Nephron (organoid): Measurements from ENCODE around the gene ADIPOR2.

Source experiments
- H3K27ac Mint-ChIP-seq, 3 experiments: 2 replicates each; pipeline ENCODE4 v1.8.0; 2020; ENCODE audit warnings: mixed read lengths in 3 of 3, mild to moderate bottlenecking in 2 of 3, moderate library complexity in 1 of 3
- H3K27me3 Mint-ChIP-seq: 2 replicates; pipeline ENCODE4 v1.8.0; 2021; ENCODE audit warnings: low read depth, mild to moderate bottlenecking, moderate library complexity, mixed read lengths
- H3K36me3 Mint-ChIP-seq: 2 replicates; pipeline ENCODE4 v1.8.0; 2020; ENCODE audit warnings: low read depth, mixed read lengths
- H3K4me1 Mint-ChIP-seq: 2 replicates; pipeline ENCODE4 v1.8.0; 2020; ENCODE audit warnings: mixed read lengths
- H3K4me3 Mint-ChIP-seq, 3 experiments: 2 replicates each; pipeline ENCODE4 v1.8.0; 2020; ENCODE audit warnings: mild to moderate bottlenecking in 3 of 3, mixed read lengths in 3 of 3, moderate library complexity in 2 of 3
- H3K9me3 Mint-ChIP-seq: 2 replicates; pipeline ENCODE4 v1.8.0; 2020; ENCODE audit warnings: mixed read lengths
- TF ChIP-seq, protein P1 (sequence below), 3 experiments: fragments of 200-600 bp; sonication (generic); IDR thresholded peaks; one replicate each; pipeline ENCODE4 v1.5.0; 2021; ENCODE audit warnings: antibody characterized with exemption in 3 of 3; ENCODE audit not compliant: unreplicated experiment in 3 of 3

ADIPOR2 gene

DNA sequence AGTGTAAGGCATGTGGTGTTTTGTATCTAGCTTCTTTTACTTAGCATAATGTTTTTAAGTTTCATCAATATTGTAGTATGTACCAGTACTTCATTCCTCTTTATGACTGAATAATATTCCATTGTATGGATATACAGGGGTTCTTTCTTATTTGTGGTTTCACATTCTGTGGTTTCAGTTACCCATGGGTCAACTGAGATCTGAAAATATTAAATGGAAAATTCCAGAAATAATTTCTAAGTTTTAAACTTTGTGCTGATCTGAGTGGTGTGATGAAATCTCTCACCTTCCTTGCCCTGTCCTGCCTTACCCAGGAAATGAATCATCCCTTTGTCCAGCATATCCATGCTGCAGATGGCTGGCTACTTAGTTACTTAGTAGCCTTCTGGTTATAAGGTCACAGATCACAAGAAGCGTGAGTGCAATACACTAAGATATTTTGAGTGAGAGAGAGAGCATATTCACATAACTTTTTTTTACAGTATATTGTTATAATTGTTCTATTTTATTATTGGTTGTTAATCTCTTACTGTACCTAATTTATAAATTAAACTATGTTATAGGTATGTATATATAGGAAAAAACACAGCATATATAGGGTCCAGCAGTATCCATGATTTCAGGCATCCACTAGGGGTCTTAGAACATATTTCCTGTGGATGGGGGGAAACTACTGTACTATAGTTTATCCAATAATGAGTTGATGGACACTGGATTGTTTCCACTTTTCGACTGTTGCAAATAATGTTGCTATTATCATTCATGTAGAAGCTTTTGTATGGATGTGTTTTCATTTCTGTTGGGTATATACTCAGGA, 69.9 kb downstream of the ADIPOR2 start:
- Mint-ChIP-seq H3K4me1 (peaks cover 9% of the 10 kb centered on the region), H3K27ac (no peak overlapping the region), H3K9me3 (no peaks in the 10 kb centered on the region), H3K36me3 (peaks cover 41% of the 10 kb centered on the region), H3K27me3 (no peaks in the 10 kb centered on the region), H3K4me3 (no peak overlapping the region)
- TF ChIP-seq, protein P1, sequence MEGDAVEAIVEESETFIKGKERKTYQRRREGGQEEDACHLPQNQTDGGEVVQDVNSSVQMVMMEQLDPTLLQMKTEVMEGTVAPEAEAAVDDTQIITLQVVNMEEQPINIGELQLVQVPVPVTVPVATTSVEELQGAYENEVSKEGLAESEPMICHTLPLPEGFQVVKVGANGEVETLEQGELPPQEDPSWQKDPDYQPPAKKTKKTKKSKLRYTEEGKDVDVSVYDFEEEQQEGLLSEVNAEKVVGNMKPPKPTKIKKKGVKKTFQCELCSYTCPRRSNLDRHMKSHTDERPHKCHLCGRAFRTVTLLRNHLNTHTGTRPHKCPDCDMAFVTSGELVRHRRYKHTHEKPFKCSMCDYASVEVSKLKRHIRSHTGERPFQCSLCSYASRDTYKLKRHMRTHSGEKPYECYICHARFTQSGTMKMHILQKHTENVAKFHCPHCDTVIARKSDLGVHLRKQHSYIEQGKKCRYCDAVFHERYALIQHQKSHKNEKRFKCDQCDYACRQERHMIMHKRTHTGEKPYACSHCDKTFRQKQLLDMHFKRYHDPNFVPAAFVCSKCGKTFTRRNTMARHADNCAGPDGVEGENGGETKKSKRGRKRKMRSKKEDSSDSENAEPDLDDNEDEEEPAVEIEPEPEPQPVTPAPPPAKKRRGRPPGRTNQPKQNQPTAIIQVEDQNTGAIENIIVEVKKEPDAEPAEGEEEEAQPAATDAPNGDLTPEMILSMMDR (IDR thresholded peaks at IDR 0.05; ENCODE audit: unreplicated experiment in 3 of 3) = no peak

DNA sequence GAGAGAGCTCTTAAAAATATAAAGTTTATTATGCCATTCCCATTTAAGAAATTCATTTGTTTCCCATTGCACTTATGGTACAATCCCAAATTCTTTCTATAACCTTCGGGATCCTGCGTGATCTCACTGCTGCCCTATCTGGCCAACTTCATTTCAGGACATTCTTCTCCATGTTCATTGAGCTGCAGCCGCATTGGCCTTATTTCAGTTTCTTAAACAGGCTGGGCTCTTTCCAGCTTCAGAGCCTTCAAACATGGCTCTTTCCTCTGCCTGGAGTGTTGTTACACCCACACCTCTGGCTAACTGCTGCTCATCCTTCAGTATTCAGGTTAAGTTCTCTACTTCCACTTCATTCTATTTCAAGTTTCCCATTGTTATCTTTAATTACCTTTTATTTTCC, 71.0 kb downstream of the ADIPOR2 start:
- no peaks in the 10 kb centered on the region for H3K9me3 Mint-ChIP-seq
- peaks cover 35% of the 10 kb centered on the region for H3K36me3 Mint-ChIP-seq
- no peak overlapping the region for H3K27ac Mint-ChIP-seq
- TF ChIP-seq, protein P1 (IDR thresholded peaks at IDR 0.05; ENCODE audit: unreplicated experiment in 3 of 3) = no peak
- H3K27me3 Mint-ChIP-seq = no peaks in the 10 kb centered on the region
- H3K4me1 Mint-ChIP-seq = peaks cover 9% of the 10 kb centered on the region
- no peak overlapping the region for H3K4me3 Mint-ChIP-seq

DNA sequence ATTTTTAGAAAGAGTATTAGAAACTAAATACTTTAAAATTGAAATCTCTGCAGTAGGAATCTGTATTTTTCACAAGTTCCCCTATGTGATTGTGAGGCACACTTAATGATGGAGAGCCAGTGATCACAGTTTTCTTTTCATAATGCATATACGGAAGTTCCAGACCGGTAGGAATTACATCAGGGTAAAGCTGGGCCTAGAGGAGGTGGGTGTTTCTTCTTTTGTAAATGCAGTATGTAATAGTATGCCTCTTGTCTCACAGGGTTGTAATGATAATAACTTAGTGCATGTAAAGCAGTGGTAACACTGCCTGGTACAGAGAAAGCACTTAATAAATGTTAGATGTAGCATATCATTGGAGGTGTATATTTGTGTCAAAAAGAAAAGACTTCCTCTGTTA, 72.3 kb downstream of the ADIPOR2 start:
- H3K36me3 Mint-ChIP-seq = peaks cover 26% of the 10 kb centered on the region
- TF ChIP-seq, protein P1 (IDR thresholded peaks at IDR 0.05; ENCODE audit: unreplicated experiment in 3 of 3) = no peak
- peak overlapping the region in 1 of 3 experiments; percentile 7 for H3K27ac Mint-ChIP-seq
- H3K27me3 Mint-ChIP-seq = no peaks in the 10 kb centered on the region
- peaks cover 14% of the 10 kb centered on the region for H3K4me1 Mint-ChIP-seq
- H3K9me3 Mint-ChIP-seq = no peaks in the 10 kb centered on the region
- H3K4me3 Mint-ChIP-seq = no peak overlapping the region

DNA sequence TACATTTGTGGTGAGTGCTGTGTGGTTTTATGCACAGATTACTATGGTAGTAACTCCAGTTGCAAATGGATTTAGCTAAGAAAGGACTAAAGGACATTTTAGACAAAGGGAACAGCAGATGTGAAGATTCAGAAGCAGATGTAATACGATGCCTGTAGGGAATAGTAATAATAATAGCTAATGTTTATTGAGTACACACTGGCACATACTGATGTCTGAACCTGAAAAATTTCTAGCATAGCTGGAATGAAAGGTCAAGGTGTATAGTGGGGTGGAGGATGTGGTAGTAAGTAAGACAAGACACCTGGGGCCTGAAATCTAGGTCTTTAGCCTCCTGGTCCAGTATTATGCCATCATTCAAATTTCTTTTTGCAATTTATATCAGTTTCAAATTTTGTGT, 75.2 kb downstream of the ADIPOR2 start:
- Mint-ChIP-seq H3K4me1 (peaks cover 16% of the 10 kb centered on the region), H3K36me3 (peaks cover 7% of the 10 kb centered on the region), H3K27me3 (no peaks in the 10 kb centered on the region), H3K4me3 (no peak overlapping the region), H3K9me3 (no peaks in the 10 kb centered on the region), H3K27ac (peak overlapping the region in 1 of 3 experiments; percentile 1)
- TF ChIP-seq, protein P1 (IDR thresholded peaks at IDR 0.05; ENCODE audit: unreplicated experiment in 3 of 3) = no peak

DNA sequence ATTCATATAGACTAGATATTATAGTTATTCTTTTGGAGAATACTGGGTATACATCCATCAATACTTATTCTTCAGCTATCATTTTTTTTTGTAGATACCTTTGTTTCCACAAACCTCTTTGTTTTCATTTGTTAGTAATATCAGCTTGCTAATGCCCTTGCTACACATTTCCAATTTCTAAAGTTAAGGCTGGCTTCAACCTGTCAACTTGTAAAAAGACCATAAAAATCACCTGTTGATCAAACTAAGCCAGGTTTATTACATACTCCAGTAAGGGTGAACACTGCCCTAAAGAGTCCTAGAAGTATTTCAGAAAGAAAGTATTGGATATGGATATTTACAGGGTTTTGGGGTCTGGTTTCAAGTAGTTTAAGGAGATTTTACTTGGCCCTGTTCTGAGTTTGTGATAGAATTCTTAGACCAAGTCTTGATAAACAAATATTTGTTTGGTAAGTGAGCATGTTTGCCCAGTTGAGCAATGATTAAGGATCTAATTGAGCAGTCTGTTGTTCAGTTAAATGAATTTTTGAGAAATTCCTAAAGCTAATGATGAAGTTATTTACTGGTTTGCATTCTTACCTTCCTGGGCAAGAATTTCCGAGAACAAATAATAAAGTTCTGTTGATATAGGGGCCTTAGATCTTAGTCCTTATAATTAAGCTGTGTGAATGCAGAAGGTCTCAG, 76.7 kb downstream of the ADIPOR2 start:
- peaks cover 12% of the 10 kb centered on the region for H3K4me1 Mint-ChIP-seq
- no peak overlapping the region for H3K4me3 Mint-ChIP-seq
- H3K9me3 Mint-ChIP-seq = no peaks in the 10 kb centered on the region
- H3K27me3 Mint-ChIP-seq = no peaks in the 10 kb centered on the region
- no peak overlapping the region for H3K27ac Mint-ChIP-seq
- no peaks in the 10 kb centered on the region for H3K36me3 Mint-ChIP-seq
- TF ChIP-seq, protein P1 (IDR thresholded peaks at IDR 0.05; ENCODE audit: unreplicated experiment in 3 of 3) = no peak
